Measurements from ENCODE around the gene DPF3. TPM values are rescaled to one million over a fixed set of nuclear protein-coding genes. Genes with fewer than 3 reads are reported as not detected.

Gene DPF3
- total RNA-seq, 2 experiments from 2014 or later: 0.27 to 0.31 TPM

- ChIA-PET CTCF (no interaction called here), POLR2A (no interaction called here)
Measured at GRCh38 chr14:72682188-72682587, 211.7 kb downstream of the DPF3 start.

GRCh38 chr14:72680853-72681640 is 212.9 kb downstream of the DPF3 start:
- Histone ChIP-seq H3K4me1 (ENCODE audit: insufficient read depth, low read length) (no peaks in the 10 kb centered on the region), H3K4me3 (ENCODE audit: low read length) (no peak overlapping the region), H3K27me3 (ENCODE audit: control insufficient read depth in 1 of 2, insufficient read depth in 2 of 2, low read length in 2 of 2) (no peaks in the 10 kb centered on the region), H3K9me3 (ENCODE audit: control insufficient read depth in 1 of 2, insufficient read depth in 1 of 2, low read length in 2 of 2) (no peaks in the 10 kb centered on the region), H3K27ac (ENCODE audit: low read depth in 1 of 2, low read length in 2 of 2) (no peak overlapping the region), H3K36me3 (ENCODE audit: insufficient read depth, low read length) (no peaks in the 10 kb centered on the region)
- no peaks in the 10 kb centered on the region for H3K4me1 Mint-ChIP-seq (ENCODE audit: low read depth)
- ATAC-seq (ENCODE audit: poor library complexity): no peak
- TF ChIP-seq CTCF (IDR thresholded peaks at IDR 0.05): no peak
- ChIA-PET CTCF (no interaction called here), POLR2A (no interaction called here)
- no peak overlapping the region for H3K4me3 Mint-ChIP-seq
- H3K27me3 Mint-ChIP-seq: no peaks in the 10 kb centered on the region
- H3K9me3 Mint-ChIP-seq: peaks cover 3% of the 10 kb centered on the region
- H3K27ac Mint-ChIP-seq: no peak overlapping the region
- intact Hi-C loops (cut with DNase I, micrococcal nuclease): no loop called here
- DNase-seq: no peak
- no peaks in the 10 kb centered on the region for H3K36me3 Mint-ChIP-seq (ENCODE audit: low read depth)

More at GRCh38 chr14:72682188-72682587, 211.7 kb downstream of the DPF3 start:
- Histone ChIP-seq H3K4me3 (ENCODE audit: low read length) (no peak overlapping the region), H3K36me3 (ENCODE audit: insufficient read depth, low read length) (no peaks in the 10 kb centered on the region), H3K27me3 (ENCODE audit: control insufficient read depth in 1 of 2, insufficient read depth in 2 of 2, low read length in 2 of 2) (no peaks in the 10 kb centered on the region), H3K4me1 (ENCODE audit: insufficient read depth, low read length) (no peaks in the 10 kb centered on the region), H3K27ac (ENCODE audit: low read depth in 1 of 2, low read length in 2 of 2) (no peak overlapping the region), H3K9me3 (ENCODE audit: control insufficient read depth in 1 of 2, insufficient read depth in 1 of 2, low read length in 2 of 2) (no peaks in the 10 kb centered on the region)
- intact Hi-C loops (cut with DNase I, micrococcal nuclease): no loop called here
- DNase-seq (no peak), ATAC-seq (ENCODE audit: poor library complexity) (no peak)
- no peak for TF ChIP-seq CTCF (IDR thresholded peaks at IDR 0.05)
- H3K9me3 Mint-ChIP-seq: peaks cover 3% of the 10 kb centered on the region
- H3K27ac Mint-ChIP-seq: no peak overlapping the region
- no peak overlapping the region for H3K4me3 Mint-ChIP-seq
- H3K27me3 Mint-ChIP-seq: no peaks in the 10 kb centered on the region
- no peaks in the 10 kb centered on the region for H3K36me3 Mint-ChIP-seq (ENCODE audit: low read depth)
- no peaks in the 10 kb centered on the region for H3K4me1 Mint-ChIP-seq (ENCODE audit: low read depth)

GRCh38 chr14:72679536-72680151 is 214.3 kb downstream of the DPF3 start:
- H3K4me1 Mint-ChIP-seq (ENCODE audit: low read depth): no peaks in the 10 kb centered on the region
- ChIA-PET POLR2A (no interaction called here), CTCF (no interaction called here)
- DNase-seq: no peak
- H3K9me3 Mint-ChIP-seq: no peaks in the 10 kb centered on the region
- Histone ChIP-seq H3K4me1 (ENCODE audit: insufficient read depth, low read length) (no peaks in the 10 kb centered on the region), H3K36me3 (ENCODE audit: insufficient read depth, low read length) (no peaks in the 10 kb centered on the region), H3K9me3 (ENCODE audit: control insufficient read depth in 1 of 2, insufficient read depth in 1 of 2, low read length in 2 of 2) (no peaks in the 10 kb centered on the region), H3K27me3 (ENCODE audit: control insufficient read depth in 1 of 2, insufficient read depth in 2 of 2, low read length in 2 of 2) (no peaks in the 10 kb centered on the region), H3K27ac (ENCODE audit: low read depth in 1 of 2, low read length in 2 of 2) (no peak overlapping the region), H3K4me3 (ENCODE audit: low read length) (no peak overlapping the region)
- no peak overlapping the region for H3K4me3 Mint-ChIP-seq
- no peak for ATAC-seq (ENCODE audit: poor library complexity)
- TF ChIP-seq CTCF (IDR thresholded peaks at IDR 0.05): no peak
- no peak overlapping the region for H3K27ac Mint-ChIP-seq
- no peaks in the 10 kb centered on the region for H3K27me3 Mint-ChIP-seq
- H3K36me3 Mint-ChIP-seq (ENCODE audit: low read depth): no peaks in the 10 kb centered on the region
- intact Hi-C loops (cut with DNase I, micrococcal nuclease): no loop called here
